HG02885 (cell line): ENCODE data around the gene EIF1AX.
A peak's percentile ranks its signal among the peaks of the same experiment; 100 is the strongest.
"Not testable (repeated sequence)": the region's sequence is repeated elsewhere in the genome, so short reads cannot be mapped to it uniquely, and the experiment has no call there.

Experiments
- ATAC-seq: cut with Tn5 transposase; IDR thresholded peaks from one replicate; pipeline ENCODE4 v1.9.1; 2021; ENCODE audit warnings: mild to moderate bottlenecking; ENCODE audit not compliant: unreplicated experiment, poor library complexity

The EIF1AX gene, protein sequence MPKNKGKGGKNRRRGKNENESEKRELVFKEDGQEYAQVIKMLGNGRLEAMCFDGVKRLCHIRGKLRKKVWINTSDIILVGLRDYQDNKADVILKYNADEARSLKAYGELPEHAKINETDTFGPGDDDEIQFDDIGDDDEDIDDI

GRCh38 chrX:20141281-20142220 lies at the start of gene EIF1AX:
Gene EIF1AX (minus strand): TSS chrX:20141838. CDS start chrX:20141640, 198 bp downstream.
- ATAC-seq, result peak; percentile 99

DNA sequence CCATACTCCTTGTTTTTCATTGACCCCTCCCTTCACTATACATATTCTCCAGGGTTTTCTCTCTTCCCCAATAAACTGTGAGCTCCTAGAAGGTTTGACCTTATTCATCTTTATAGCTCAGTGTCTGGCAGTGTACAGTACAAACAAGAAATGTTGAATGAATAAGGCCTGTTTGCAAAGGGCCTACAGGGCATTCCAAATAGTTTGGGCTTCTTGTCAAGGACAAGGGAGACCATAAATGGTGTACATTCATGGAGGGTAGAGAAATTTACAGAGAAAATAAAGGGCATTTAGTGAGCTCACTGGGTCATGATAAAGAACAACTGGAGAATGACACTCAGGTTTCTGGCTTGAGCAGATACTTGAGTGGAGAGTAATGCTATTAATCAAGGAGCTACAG lies 47.5 kb upstream of the EIF1AX start:
- ATAC-seq, result no peak

- no peak for ATAC-seq
These were observed 40.1 kb upstream of the EIF1AX start for GRCh38 chrX:20181598-20182329.

- no peak for ATAC-seq
These were observed 35.5 kb upstream of the EIF1AX start for GRCh38 chrX:20177093-20177492.

- no peak for ATAC-seq
These were observed 32.2 kb upstream of the EIF1AX start for GRCh38 chrX:20173856-20174255.

- no peak for ATAC-seq
These were observed 31.7 kb upstream of the EIF1AX start for GRCh38 chrX:20173313-20173712.

DNA sequence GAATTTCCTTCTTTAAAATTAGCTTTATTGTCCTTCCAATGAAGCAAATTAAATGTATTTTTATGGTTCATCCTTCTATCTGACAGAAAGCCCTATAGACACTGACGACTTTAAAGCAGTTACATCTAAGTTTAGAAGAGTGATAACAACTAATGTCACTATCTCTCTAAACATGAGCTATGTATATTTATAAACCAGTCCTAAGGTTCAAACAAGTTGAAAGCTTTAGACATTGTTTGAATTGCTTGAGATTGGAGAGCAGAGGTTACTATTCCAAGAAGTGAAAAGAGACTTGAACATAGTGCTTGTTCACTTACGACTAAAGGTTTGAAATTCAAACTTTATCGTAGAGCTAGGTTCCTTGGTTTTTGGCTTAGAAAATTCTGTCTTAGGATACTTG lies 30.2 kb upstream of the EIF1AX start:
- no peak for ATAC-seq

- not testable (repeated sequence) for ATAC-seq
These were observed 20.9 kb upstream of the EIF1AX start for GRCh38 chrX:20162516-20162915.

GRCh38 chrX:20159797-20160385 lies 18.3 kb upstream of the EIF1AX start:
- no peak for ATAC-seq

DNA sequence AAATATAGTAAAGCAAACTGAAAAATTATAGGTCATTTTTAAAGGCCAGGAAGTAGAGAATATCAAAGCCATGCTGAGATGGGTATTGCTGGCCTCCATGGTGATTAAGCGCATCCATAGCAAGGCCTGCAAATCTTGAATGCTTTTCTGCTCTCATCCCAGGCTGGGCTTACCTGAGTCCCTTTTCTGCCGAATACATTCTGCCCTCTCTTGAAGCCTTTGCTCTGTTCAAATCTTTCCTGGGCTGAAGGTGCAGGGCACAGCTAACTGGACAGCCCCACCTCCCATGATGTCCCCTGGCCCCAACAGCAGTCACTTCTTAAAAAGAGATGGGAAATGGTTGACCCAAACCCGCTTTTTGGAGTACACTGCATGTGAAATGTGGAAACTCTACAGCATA lies 10.1 kb upstream of the EIF1AX start:
- ATAC-seq, result no peak

DNA sequence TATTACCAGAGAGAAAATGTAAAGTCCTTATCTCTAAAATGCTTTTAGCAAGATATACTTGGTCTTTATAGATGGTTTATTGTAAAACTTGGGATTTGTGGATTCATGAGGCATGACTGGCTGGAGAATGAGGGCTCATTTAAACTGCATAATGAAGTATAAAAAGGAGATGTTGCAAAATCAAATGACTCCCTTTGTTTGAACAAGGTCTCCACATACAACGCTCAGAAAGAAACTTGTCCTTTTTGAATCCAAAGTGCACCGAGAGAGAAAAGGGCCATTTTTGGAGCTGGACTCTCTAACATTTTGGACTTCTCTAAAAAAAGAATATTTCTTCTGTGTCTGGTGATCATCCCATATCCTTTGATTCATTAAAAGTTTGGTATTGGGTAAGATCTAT lies 7.7 kb upstream of the EIF1AX start:
- ATAC-seq, result no peak

GRCh38 chrX:20147561-20147960 lies 5.9 kb upstream of the EIF1AX start:
- ATAC-seq, result no peak

- no peak for ATAC-seq
These were observed 2.9 kb upstream of the EIF1AX start for GRCh38 chrX:20144491-20144890.

DNA sequence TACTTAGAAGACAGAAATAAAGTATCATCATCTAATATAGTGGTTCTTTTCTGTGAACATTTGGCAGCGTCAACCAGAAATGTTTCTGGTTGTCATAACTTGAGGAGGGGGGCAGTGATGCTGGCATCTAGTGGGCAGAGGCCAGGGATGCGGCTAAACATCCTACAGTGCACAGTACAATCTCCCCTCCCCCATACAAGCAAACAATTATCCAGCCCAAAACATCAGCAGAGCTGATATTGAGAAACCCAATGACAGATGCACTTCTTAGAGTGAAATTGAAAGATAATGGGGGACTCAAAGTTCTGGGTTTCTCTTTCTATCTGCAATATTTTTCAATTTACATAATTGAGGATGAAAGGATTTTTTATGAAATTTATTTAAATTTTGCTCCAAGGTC lies 1.9 kb upstream of the EIF1AX start:
- ATAC-seq, result no peak

- ATAC-seq, result no peak
These were observed 1.5 kb upstream of the EIF1AX start for GRCh38 chrX:20143111-20143510.

GRCh38 chrX:20140420-20140819 lies 1.2 kb downstream of the EIF1AX start:
- ATAC-seq, result no peak

DNA sequence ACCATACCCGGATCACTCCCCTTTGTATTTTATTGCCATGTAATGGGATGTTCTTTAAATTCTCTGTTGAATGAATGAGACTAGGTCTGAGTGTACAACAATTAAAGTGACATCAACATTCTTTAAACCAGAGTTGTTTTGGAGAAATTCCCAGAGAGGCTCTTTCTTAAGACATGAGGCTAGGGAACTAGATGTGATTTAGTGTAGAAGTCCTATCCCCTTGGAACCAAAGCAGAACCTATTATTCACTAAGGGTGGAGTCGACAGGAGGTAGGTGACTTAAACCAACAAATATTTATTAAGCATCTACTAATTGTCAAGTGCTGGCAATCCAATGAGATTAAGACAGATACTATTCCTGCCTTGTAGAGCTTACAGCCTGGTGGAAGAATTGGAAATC lies 1.7 kb downstream of the EIF1AX start:
- no peak for ATAC-seq

DNA sequence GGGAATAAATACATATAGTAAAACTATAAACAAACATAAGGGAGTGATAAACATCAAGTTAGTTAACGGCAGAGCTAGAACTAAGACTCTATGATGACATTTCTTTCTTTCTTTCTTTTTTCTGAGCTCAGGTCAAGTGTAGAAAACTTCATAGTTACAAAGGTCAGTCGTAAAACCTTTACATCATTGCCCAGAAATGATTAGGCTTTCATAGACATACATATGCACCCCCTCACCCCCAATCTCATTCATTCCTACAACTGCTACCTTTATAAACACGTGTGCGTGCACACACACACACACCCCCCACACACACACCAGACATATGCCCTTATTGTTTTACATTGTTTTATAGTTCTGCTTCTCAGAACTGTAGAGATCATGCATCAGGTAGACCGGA lies 5.7 kb downstream of the EIF1AX start:
- ATAC-seq, result no peak

DNA sequence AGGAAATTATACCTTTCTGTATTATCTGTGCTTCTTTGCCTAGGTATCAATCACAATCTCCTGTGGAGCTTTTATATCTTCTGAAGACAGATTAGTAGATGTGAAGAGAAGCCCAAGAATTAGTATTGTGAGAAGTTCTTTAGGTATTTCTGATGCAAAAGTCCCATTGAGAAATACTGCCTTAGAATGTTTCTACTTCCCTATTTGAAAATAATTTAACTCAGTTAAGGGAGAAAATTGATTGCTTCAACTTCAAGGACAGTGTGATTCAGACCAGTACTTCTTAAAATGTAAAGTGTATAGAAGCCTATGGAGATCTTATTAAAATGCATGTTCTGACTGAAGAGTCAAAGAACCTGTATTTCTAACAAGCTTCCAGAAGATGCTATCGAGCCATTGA lies 9.0 kb downstream of the EIF1AX start:
- ATAC-seq, result no peak

- no peak for ATAC-seq
These were observed 11.3 kb downstream of the EIF1AX start for GRCh38 chrX:20130357-20130756.

DNA sequence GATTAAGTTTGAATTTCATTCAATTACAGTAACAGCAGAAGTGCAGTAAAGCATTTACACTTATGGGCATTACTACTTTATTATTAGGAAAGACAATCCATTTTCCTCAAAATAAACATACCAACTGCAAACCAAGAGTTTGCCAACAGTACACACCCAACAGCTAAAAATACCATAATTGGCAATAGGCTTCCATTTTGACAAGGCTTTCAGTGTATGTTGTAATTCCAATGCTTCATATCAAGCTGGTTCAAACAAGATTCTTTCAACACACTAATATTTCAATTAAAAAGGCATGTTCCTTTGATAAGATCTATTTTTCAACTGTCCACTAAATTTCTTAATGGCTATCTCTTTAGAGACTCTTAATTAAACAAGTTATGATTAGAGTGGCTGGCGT lies 12.1 kb downstream of the EIF1AX start:
- no peak for ATAC-seq
